GM12892 (cell line): ENCODE data around the gene NPAS3.

Source experiments
- POLR2A ChIP-seq: IDR thresholded peaks from 2 replicates; pipeline ENCODE4 v1.6.1; 2011; ENCODE audit warnings: low read depth, low read length, control low read depth
- POLR2AphosphoS5 ChIP-seq: IDR thresholded peaks from 2 replicates; pipeline ENCODE4 v1.6.1; 2011; ENCODE audit warnings: low read depth, low read length, control low read depth
- TAF1 ChIP-seq: IDR thresholded peaks from 2 replicates; pipeline ENCODE4 v1.6.1; 2011; ENCODE audit warnings: low read depth, mild to moderate bottlenecking, control low read depth, low read length, borderline replicate concordance

DNA sequence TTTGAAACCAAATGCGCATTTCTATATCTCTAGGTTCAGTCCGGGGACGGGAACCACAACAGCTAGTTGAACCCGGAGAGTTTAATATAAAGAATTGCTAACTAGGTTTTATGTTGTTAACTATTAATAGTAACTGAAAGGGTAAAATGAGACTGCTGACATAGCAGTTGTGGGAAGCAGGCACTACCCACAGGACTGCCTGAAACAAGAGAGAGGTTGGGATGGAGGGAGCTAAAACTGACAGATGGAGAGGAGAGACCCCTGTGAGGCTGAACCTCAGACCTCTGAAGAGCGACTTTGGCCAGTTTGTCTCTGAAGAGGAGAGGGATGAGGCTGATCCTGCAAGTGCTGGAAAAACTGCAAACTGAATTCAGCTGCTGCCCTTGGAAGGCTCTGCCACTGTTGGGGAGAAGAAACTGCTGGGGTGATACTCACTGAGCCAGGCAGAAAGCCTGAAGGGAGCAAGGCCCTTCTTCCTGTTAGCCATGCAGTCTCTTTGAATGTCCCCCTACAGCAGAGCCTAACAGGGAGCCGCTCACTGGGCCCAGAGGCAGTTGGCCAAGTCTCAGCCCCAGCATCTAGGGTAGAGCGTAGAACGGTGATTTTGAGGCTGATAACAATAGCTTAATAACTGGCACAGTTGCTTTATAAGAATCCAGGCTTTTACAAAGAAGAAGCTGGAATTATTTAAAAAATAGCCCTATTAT is 172.2 kb downstream of the NPAS3 start:
- TF ChIP-seq POLR2A (no peak), POLR2AphosphoS5 (no peak), TAF1 (no peak)
